ENCODE results near the gene TNFSF13.

DNA sequence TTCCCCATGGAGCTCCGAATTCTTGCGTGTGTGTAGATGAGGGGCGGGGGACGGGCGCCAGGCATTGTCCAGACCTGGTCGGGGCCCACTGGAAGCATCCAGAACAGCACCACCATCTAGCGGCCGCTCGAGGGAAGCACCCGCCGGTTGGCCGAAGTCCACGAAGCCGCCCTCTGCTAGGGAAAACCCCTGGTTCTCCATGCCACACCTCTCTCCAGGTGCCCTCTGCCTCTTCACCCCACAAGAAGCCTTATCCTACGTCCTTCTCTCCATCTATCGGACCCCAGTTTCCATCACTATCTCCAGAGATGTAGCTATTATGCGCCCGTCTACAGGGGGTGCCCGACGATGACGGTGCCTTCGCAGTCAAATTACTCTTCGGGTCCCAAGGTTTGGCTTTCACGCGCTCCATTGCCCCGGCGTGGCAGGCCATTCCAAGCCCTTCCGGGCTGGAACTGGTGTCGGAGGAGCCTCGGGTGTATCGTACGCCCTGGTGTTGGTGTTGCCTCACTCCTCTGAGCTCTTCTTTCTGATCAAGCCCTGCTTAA is 2.6 kb downstream of the TNFSF13 start:
- TF ChIP-seq POLR2A (IDR thresholded peaks at IDR 0.05): no peak
- TF ChIP-seq, protein P1, sequence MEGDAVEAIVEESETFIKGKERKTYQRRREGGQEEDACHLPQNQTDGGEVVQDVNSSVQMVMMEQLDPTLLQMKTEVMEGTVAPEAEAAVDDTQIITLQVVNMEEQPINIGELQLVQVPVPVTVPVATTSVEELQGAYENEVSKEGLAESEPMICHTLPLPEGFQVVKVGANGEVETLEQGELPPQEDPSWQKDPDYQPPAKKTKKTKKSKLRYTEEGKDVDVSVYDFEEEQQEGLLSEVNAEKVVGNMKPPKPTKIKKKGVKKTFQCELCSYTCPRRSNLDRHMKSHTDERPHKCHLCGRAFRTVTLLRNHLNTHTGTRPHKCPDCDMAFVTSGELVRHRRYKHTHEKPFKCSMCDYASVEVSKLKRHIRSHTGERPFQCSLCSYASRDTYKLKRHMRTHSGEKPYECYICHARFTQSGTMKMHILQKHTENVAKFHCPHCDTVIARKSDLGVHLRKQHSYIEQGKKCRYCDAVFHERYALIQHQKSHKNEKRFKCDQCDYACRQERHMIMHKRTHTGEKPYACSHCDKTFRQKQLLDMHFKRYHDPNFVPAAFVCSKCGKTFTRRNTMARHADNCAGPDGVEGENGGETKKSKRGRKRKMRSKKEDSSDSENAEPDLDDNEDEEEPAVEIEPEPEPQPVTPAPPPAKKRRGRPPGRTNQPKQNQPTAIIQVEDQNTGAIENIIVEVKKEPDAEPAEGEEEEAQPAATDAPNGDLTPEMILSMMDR (IDR thresholded peaks at IDR 0.05): peak; percentile 78 to 90 (median 86)

Measured in heart left ventricle (tissue), 13 donors.